Measurements from ENCODE around the gene FKRP.

FKRP gene

GRCh38 chr19:46745521-46746280 is at the start of gene FKRP:
Gene FKRP (plus strand): TSS chr19:46746057. CDS start chr19:46755451, 9,394 bp downstream.
- TF ChIP-seq ZFX (IDR thresholded peaks at IDR 0.05) = peak; percentile 80
- TF ChIP-seq CTCF (conservative IDR thresholded peaks at IDR 0.05) = no peak
- H3K27ac ChIP-seq = peak within 1 kb of the TSS; percentile 93

- no peak overlapping the region for H3K27ac ChIP-seq
- TF ChIP-seq CTCF (conservative IDR thresholded peaks at IDR 0.05) (no peak), ZFX (IDR thresholded peaks at IDR 0.05) (no peak)
Measured at GRCh38 chr19:46696866-46697203, 49.0 kb upstream of the FKRP start.

GRCh38 chr19:46697204-46697960 is 48.5 kb upstream of the FKRP start:
- no peak for TF ChIP-seq ZFX (IDR thresholded peaks at IDR 0.05)
- TF ChIP-seq CTCF (conservative IDR thresholded peaks at IDR 0.05) = no peak
- no peak overlapping the region for H3K27ac ChIP-seq

DNA sequence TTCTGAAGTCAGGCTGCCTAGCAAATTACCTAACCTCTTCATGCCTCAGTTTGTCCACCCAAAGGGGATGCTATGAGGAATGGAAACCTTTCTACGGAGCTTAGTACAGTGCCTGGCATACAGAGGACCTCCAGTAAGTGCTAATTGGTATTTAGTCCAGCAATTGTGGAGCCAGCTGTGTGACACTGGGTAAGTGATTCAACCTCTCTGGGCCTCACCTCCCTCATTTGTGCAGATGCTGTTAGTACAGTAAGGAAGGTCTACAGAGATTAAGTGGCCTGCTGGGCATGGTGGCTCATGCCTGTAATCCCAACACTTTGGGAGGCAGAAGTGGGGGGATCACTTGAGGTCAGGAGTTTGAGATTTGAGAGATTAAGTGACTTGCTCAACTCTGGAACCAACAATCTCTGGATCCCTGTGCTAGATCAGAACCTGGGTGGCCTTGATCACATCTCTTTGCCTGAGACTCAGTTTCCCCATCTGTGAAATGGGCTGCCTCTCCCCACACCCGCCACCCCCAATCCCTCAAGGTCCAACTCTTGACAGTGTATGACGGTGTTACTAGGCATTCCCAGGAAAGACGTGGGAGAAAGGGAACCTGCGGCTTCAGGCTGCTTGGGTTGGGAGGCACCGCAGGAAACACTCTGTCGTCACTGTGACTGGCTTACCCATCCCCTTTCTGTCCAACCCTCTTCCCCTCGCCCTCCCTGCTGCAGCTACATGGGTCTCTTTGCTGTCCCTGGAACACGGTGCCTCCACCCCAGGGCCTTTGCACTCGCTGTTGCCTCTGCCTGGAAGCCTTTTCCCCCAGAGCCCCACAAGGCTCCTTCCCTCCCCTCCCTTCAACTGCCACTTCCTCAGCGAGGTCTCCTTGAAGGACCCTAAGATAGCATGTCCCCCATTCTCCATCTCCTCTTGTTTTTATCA is 47.2 kb upstream of the FKRP start:
- TF ChIP-seq ZFX (IDR thresholded peaks at IDR 0.05) = no peak
- no peak for TF ChIP-seq CTCF (conservative IDR thresholded peaks at IDR 0.05)

DNA sequence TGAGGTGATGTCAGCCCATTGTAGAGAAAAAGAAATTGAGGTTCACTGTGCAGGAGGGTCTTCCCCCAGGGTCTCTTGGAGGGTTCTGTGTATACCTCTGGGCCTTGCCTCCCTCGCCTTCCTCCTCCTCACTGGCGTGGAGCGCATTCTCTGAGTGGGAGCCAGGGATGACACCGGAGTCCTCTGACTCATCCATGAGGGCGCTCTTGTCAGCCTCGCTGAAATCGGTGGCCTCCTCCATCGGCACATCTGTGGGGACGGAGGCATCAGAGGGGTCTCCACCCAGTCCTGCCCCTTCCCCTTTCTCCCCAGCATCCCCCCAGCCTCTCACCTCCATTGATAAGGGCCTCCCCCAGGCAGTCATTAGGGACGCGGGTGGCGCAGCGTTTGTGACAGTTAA is 45.2 kb upstream of the FKRP start:
- no peak for TF ChIP-seq CTCF (conservative IDR thresholded peaks at IDR 0.05)
- TF ChIP-seq ZFX (IDR thresholded peaks at IDR 0.05) = no peak

More for the DNA sequence above, 47.2 kb upstream of the FKRP start:
- H3K27ac ChIP-seq = no peak overlapping the region

GRCh38 chr19:46704379-46705076 is 41.3 kb upstream of the FKRP start:
- TF ChIP-seq CTCF (conservative IDR thresholded peaks at IDR 0.05) (peak; percentile 79), ZFX (IDR thresholded peaks at IDR 0.05) (no peak)
- H3K27ac ChIP-seq = no peak overlapping the region

More for the DNA sequence above, 45.2 kb upstream of the FKRP start:
- H3K27ac ChIP-seq = no peak overlapping the region
